CD4-positive, alpha-beta T cell treated with Interleukin-1 beta for 1 hour (primary cell): ENCODE measurements around the gene PXDN.
A peak's percentile ranks its signal among the peaks of the same experiment; 100 is the strongest.
"Not testable (repeated sequence)": the region's sequence is repeated elsewhere in the genome, so short reads cannot be mapped to it uniquely, and the experiment has no call there.

ENCODE experiments used
- DNase-seq, 2 donors: peaks; one replicate each; pipeline ENCODE4 v3.0.0-alpha.2; 2020 to 2022

Gene PXDN

DNA sequence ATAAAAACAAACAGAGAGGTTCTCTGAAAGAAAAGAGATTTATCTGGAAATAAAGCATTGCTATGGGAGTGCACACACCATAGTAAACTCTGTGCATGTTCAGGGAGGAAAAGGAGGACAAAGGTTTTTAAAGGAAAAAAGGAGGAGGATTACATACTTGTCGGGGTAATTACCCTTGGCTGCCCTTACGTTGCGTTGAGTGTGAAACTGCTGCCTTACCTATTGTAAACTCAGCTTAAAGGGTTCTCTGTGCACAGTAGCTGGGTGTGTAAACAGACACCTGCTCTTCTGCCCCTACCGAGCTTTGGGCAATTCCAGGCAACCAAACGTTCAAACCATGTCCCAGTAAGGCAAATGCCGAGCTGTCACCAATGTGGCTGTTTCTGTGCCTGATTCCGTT lies 29.6 kb upstream of the PXDN start:
- no peak for DNase-seq

DNA sequence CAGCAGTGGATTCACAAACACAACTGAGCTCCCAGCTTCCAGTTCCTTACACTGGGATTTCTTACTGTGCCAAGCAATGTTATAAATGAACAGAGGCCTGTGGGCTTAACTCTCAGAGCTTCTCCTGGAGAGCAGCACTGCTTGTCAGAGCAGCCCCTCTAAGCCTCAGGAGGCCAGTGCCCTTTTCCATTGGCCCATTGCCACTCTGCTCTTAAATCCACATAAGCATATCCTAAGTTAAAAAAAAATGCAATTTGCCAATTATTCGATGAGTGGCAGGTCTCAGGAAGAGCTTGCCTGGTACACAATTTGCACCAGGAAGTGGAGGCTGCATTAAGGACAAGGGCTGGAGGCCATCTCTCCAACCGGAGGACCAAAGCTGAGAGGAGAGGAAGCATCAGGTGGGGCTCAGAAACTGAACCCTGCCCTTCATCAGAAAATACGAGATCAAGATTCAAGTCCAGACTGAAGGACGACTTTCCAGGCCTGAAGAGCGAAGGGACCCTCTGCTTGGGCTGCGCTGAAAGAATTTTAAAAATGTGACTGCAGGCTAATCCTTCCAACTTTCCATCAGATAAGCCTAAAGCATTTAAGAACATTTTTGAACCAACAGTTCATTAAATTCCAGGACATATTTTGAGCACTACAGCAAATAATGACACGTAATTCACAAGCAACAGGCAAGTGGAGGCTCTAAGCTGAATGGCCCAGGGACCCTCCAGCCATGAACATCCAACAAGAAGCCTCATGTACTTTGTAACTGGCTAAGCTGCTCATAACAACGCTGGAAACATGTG lies 28.4 kb upstream of the PXDN start:
- no peak for DNase-seq

DNA sequence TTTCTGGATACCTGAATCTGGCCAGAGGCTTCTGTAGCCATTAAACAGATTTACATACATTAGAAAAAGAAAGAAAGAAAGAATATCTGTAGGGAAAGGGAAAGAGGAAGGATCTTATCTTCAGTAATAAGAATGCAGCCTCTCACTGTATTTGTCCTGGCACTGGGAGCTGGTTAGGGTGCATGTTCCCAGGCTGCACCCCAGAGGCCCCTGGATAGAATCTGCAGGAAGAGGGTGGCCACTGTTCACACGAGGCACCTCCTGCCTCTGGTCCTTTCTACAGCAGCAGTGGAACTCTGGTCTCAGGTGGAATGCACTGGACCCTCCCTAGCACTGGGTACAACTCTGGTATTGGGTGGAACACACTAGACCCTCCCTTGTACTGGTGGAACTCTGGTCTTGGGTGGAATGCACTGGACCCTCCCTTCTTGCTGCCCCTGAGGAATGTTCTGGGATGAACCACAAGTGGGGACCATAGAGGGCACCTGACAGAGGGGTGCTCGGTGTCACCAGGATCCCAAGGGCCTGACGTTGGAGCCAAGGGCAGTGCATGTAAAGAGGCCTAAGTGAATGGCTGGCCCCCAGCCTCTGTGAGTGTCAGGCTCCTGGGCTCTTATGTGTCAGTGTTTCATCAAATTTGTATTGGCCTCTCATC lies 27.4 kb upstream of the PXDN start:
- DNase-seq, result no peak

DNA sequence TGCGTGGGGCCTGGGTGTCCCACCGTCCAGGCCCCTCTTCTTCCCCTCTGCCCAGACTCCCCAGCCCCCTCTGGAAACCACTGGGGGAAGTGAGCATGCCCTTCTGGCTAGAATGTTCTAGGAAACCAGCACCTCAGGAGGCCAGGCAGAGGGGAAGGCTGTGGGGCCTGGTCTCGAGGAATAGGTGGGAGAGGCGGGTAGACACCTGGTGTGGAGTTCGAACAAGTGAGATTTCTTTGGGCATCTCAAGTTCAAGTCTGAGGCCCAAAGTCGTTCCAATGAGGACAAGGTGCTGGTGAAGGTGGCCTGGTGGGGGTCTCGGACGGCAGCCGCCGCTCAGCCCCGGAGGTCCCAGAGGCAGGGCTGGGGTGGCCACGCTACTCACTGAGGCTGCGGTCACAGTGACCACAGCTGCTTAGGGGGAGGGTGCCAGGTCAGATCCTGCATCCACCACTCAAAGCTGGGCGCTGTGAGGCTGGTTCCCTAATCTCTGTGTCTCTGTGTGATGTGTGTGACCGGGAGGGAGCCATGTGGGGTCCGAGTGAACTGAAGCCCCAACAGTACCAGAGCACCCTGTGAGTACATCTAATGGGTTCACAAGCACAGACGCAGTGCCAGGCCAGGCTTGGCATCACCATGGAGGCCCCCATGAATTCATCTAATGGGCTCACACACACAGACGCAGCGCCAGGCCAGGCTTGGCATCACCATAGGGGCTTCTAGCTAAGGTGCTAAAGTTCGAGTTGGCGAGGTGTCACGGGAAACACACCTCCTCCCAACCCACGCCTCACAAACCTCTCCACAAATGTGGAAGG lies 26.5 kb upstream of the PXDN start:
- no peak for DNase-seq

DNA sequence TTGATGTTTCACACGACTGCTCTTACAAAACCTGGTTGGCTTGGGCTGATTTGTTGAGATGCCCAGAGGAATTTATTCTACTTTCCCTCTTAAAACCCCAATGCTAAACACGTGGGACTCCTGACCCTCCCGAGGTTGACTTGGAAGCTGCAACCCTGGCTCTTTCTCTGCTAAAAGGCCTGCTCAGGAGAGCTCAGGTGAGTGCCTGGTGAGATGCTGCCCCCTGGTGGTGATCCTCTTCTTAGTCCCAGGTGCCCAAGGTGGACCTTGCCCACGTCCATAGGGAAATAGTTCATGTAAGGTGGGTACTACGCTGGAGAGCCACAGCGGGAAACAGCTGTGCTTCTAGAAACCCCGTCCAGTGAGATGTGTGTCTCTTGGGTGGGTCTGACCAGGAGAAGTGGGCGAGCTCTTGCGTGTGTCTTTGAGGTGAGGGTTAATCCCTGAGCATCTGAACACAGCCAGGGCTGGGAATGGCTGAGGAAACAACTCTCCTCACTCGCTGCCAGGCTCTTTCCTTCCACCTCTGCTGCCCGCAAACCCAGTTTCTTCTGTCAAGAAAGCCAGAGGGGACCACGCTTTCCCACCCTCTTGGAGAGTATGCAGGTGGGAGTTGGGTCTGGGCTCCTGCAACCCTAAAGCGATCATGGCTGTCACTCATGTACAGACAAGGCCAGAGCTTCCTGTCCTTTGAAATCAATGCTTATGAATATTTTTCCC lies 25.5 kb upstream of the PXDN start:
- peak in 1 of 2 donors; percentile 39 for DNase-seq

DNA sequence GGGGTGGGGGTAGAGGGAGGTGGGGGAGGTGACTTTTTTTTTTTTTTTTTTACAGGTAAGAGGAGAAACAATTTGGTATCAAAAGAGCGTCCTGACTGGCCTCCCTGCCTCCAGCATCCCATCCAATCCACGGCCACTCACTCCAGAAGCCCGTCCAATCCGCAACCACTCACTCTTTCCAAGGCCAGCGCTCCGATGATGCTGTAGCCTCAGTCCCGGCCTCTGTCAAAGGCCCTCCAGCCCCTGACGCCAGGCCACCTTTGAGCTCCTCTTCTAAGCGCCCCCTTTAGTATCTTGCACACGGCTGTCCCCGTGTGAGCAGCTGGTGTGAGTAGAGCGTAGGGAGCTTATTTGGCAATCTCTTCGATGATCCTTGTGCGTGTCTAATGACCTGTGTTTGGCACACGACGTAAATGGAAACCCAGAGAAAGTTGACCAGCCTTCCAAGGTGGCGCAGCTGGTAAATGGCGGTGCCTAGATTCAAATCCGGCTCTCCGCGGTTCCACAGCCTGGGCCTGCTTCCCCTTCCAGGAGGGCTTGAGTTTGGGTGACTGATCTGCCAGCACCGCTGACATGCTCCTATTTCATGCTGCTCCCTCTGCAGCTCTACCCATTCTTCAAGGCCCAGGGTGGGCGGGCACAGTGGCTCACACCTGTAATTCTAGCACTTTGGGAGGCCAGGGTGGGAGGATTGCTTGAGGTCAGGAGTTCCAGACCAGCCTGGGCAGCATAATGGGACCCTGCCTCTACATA lies 23.8 kb upstream of the PXDN start:
- no peak for DNase-seq

DNA sequence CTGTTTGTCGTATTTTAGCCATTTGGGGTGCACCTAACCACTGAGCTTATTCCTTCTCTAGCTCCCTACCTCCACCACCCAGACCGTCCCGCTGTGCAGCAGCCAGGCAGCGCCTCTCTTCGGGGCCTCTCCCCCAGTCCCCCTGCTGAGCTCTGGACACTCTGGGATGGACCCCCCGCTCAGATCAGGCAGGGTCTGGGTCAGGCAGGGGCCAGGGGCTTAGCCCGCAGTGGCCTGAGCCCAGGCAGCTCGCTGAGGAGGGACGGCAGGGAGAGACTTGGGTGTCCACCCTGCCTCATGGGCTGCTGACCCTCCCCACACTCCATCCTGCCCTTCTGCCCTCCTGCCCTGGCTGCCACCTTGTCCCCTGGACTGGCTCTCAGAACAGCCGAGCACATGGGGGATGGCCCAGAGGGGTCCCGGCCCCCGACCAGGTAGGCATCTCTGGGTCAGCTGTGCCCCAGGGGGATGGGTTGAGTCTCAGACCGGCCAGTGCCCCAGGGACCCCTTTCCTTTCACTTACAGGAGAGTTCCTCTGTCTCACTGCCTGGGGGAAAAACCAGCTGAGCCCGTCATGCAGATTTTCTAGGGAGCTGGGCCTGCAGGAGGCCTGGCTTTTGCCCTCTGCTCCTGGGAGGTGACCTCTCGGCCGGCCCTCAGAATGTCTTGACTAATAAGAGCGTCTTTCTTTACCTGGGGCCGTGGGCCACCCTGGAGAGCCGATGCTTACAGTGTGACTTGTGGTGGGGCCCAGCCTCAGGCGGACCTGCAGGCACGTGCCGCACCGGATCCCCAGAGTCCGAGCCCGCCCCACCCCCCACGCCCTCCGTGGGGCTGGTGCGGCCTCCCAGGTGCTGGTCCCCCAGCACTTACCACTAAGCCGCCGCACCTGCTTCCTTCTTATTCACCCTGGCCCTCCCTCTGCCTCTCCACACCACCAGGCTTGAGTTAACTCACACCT lies 22.8 kb upstream of the PXDN start:
- DNase-seq, result no peak

DNA sequence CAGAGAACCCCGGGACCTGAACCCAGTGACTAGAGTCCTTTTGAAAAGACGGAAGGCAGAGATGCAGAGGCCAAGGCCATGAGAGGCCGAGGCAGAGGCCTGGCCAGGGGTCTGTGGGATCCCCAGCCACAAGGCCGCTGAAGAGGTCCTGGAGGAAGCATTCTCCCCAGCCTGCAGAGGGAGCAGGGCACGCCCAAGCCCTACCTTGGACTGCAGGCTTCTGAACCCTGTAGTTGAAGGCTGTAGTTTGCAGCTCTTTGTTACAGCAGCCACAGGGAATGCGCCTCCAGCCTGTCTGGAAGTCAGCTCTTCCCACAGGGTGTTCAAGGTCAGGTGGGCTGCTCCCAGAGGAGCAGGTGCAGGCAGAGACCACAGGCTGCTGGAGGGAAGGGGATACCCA lies 22.1 kb upstream of the PXDN start:
- no peak for DNase-seq

DNA sequence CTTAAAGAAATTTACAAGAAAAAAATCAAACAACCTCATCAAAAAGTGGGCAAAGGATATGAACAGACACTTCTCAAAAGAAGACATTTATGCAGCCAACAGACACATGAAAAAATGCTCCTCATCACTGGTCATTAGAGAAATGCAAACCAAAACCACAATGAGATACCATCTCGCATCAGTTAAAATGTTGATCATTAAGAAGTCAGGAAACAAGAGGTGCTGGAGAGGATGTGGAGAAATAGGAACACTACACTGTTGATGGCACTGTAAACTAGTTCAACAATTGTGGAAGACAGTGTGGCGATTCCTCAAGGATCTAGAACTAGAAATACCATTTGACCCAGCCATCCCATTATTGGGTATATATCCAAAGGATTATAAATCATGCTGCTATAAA lies 20.9 kb upstream of the PXDN start:
- DNase-seq, result not testable (repeated sequence)

DNA sequence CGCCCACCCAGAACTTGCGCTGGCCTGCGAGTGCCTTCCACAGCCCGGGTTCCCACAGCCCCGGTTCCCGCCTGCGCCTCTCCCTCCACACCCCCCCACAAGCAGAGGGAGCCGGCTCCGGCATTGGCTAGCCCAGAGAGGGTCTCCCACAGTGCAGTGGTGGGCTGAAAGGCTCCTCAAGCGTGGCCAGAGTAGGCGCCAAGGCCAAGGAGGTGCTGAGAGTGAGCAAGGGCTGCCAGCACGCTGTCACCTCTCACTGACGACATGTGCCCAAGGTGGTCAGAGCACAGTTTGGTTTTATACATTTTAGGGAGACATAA lies 15.3 kb upstream of the PXDN start:
- DNase-seq, result no peak

DNA sequence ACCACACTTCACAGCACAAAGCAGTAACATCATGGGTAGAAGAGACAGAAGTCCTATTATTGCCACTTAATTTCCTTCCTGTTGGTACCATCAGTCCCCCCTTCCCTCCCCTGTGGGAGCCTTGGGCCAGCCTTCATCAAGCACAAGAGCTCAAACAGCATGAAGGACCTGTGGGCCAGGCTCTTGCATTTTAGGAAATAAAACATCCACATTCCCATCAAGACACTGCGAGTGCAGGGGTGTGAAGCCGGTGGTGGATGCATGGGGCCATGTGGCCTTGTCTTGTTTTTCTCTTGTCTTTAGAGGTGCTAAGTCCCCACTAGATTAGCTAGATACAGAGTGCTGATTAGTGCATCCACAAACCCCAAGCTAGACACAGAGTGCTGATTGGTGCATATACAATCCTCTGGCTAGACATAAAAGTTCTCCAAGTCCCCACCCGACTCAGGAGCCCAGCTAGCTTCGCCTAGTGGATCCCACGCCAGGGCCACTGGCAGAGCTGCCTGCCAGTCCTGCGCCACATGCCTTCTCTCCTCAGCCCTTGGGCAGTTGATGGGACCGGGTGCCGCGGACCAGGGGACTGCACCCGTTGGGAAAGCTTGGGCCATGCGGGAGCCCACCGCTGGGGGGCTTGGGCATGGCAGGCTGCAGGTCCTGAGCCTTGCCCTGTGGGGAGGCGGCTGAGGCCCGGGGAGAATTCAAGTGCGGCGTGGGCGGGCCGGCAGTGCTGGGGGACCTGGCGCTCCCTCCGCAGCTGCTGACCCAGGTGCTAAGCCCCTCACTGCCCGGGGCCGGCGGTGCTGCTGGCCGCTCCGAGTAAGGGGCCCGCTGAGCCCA lies 14.7 kb upstream of the PXDN start:
- DNase-seq, result no peak

DNA sequence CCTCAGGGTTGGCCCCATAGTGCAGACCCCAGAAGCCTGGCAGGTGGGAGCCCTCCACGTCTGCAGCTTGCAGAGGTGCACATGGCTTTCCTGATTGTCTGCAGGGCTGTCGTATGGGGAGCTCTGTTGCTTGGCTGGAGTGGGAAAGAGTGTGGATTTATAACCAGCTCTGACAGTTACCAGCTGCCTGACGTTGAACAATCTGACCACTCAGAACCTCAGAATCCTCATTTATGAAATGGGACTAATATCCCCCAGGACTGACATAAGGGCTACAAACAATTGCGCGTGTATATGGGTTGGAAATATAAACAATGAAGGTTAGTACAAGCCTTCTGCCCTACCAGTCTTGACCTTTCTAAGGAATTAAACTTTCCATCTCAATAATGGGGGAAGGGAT lies 13.9 kb upstream of the PXDN start:
- DNase-seq, result no peak

DNA sequence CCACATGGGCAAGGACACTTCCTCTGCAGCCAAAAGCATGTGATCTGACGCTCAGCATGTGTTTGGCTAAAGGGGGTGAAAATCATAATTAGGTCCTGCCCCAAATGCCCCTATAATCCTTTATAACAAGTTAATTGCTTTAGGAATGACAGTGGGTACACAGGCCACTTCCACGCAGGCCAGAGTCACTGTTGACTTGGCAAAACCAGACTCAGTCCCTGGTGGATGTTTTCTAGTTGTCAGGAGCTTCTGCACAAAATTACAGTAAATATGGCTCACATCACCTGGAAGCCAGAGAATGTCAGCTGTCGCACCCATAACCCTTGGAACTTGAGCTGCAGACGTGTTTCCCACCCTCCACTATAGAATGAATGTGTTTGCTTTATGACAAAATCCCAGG lies 13.3 kb upstream of the PXDN start:
- DNase-seq, result no peak

DNA sequence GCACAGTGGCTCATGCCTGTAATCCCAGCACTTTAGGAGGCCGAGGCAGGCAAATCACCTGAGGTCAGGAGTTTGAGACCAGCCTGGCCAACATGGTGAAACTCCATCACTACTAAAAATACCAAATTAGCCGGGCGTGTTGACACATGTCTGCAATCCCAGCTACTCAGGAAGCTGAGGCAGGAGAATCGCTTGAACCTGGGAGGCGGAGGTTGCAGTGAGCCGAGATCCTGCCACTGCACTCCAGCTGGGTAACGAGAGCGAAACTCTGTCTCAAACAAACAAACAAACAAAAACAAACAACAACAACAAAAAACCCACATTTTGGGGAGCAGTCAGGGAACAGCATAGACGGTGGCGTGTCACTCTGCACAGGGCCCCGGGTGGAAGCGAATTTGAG lies 12.8 kb upstream of the PXDN start:
- DNase-seq, result not testable (repeated sequence)

DNA sequence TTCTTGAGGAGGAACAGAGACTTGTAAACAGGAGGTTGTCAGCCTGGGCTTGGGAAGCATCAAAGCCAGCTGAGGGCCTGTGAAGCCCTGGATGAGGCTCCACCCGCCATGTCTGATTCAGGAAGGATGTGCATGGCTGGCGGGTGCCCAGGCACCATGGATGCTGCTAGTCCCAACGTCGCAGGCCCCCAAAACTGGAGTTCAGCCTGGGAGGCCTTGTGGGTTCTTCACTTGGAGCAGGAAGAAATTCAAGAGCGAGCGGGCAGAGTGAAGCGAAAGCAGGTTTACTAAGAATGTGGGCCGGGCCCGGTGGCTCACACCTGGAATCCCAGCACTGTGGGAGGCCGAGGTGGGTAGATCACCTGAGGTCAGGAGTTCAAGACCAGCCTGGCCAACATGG lies 12.1 kb upstream of the PXDN start:
- DNase-seq, result no peak

DNA sequence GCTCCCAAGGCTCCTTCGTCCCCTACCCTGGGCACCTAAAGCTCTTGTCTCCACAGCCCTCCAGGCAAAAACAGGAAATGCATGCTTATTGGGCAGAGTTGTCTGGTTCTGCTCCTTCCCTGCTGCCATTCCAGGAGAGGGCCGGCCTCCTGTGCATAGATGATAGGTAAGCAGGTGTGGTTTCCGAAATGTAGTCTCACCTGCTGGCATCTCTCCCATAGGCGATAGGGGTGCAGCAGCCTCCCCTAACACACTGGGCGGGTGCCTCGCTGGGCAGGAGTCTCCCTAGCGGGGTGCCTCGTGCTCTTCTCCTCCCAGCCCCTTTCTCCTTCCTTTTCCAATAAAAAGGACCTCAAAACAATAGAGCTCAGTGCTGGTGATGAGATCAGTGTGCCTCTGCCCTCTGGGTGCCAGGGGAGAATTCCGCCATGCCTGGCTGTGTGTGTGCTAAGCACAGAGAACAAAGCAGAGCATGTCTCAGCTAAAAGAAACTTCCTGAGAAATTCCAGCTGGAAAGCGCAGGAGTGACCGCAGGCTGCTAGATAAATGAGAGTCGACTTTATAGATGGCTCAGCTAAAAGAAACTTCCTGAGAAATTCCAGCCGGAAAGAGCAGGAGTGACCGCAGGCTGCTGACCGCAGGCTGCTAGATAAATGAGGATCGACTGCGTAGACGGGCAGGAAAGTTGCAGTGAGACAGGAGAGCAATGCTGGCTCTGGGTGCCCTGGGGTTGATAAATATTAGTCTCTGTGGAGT lies 11.3 kb upstream of the PXDN start:
- no peak for DNase-seq

DNA sequence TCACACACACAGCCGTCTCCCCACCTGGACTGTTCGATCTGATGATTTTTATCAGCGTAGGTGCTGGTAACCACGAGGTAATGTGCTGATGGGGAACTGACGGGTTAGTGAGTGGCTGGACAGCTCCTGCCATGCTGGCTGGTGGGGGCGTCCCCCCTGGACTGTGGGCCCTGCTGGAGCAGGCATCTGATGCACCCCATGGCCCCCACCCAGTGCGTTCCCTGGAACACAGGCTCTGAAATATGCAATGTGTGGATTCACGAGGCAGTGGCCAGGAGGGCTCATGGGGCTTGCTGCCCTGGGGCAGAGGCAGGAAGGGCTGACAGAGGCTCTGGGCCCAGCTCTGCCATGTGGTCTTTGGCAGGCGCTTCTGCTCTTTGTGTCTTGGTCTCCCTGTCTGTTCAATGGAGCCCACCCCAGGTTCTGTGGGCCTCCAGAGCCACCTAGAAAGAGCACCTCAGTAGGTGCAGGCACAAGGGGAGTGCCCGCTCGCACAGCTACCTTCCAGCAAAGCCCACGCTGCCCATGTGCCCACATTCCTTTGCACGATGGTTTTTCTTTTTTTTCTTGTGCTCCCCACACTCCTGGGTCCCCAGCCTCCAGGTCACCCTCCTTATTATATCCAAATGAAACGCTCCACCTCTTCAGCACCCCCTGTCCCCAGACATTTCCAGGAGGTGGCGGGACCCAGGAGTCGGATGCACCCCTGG lies 10.3 kb upstream of the PXDN start:
- DNase-seq, result no peak

DNA sequence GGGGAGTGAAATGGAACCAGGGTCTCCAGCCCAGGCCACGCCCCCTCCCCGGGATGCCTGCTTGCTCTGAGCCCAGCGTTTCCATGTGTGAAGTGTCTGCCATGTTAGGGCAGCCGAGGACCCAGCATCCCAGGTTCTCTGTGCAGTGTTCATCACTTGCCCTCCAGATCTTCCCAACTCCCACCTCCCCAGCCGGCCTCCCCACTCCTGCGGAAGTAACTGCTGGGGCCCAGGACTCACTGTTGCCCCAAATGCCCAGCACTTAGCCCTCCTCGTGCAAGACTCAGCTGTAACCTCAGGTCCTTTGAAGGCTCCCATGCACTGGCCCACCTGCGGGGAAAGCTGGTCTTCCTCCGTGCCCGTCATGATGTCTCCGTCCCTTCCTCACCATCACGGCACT lies 9.7 kb upstream of the PXDN start:
- no peak for DNase-seq

DNA sequence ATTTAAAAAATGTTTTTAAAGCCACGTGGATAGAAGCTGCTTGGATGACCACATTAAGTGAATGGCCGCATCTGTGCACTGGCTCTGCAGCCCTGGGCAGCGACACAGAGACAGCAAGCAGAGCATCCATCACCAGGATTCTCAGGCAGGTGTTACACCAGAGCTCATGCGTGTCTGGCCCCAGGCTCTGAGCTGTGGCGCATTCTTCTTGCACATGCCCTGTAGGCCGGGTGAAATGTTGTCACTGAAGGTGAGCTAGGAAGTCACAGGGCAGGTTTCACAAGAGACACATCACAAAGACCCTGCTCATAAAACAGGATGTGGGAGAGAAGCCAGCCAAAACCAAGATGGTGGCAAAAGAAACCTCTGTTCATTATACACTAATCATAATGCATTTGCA lies 8.4 kb upstream of the PXDN start:
- DNase-seq, result no peak
